Stimulated activated CD4-positive, alpha-beta T cell treated with anti-CD3 and anti-CD28 coated beads, Interleukin-4, amount 100 ng/mL, for 1 hour (primary cell): ENCODE data around the gene CAMK2A.
"Not testable (repeated sequence)": the region's sequence is repeated elsewhere in the genome, so short reads cannot be mapped to it uniquely, and the experiment has no call there.

Source experiments
- DNase-seq: peaks from one replicate; pipeline ENCODE4 v3.0.0-alpha.2; 2020

The CAMK2A gene

GRCh38 chr5:150234576-150235499 lies 54.7 kb downstream of the CAMK2A start:
- no peak for DNase-seq

- DNase-seq = not testable (repeated sequence)
Measured at GRCh38 chr5:150233706-150234105, 55.9 kb downstream of the CAMK2A start.

- no peak for DNase-seq
Measured at GRCh38 chr5:150230842-150231241, 58.7 kb downstream of the CAMK2A start.

GRCh38 chr5:150229571-150229970 lies 60.0 kb downstream of the CAMK2A start:
- DNase-seq = no peak

GRCh38 chr5:150227606-150228273 lies 61.8 kb downstream of the CAMK2A start:
- no peak for DNase-seq

GRCh38 chr5:150227036-150227435 lies 62.5 kb downstream of the CAMK2A start:
- no peak for DNase-seq

- no peak for DNase-seq
Measured at GRCh38 chr5:150224483-150225027, 65.0 kb downstream of the CAMK2A start.

GRCh38 chr5:150223474-150223873 lies 66.1 kb downstream of the CAMK2A start:
- no peak for DNase-seq

- DNase-seq = no peak
Measured at GRCh38 chr5:150222906-150223305, 66.7 kb downstream of the CAMK2A start.

- DNase-seq = no peak
Measured at GRCh38 chr5:150221471-150221870, 68.1 kb downstream of the CAMK2A start.

GRCh38 chr5:150219861-150220260 lies 69.7 kb downstream of the CAMK2A start:
- no peak for DNase-seq

- DNase-seq = no peak
Measured at GRCh38 chr5:150219142-150219541, 70.4 kb downstream of the CAMK2A start.

- no peak for DNase-seq
Measured at GRCh38 chr5:150218693-150219035, 70.9 kb downstream of the CAMK2A start.

GRCh38 chr5:150217873-150218692 lies 71.5 kb downstream of the CAMK2A start:
- DNase-seq = peak; percentile 75

GRCh38 chr5:150217038-150217437 lies 72.5 kb downstream of the CAMK2A start:
- DNase-seq = no peak

GRCh38 chr5:150215979-150216944 lies 73.3 kb downstream of the CAMK2A start:
- DNase-seq = no peak

- DNase-seq = no peak
Measured at GRCh38 chr5:150214289-150214688, 75.3 kb downstream of the CAMK2A start.

GRCh38 chr5:150213530-150213929 lies 76.0 kb downstream of the CAMK2A start:
- DNase-seq = no peak

GRCh38 chr5:150211156-150212030 lies 78.2 kb downstream of the CAMK2A start:
- DNase-seq = no peak

GRCh38 chr5:150210644-150211043 lies 78.9 kb downstream of the CAMK2A start:
- DNase-seq = no peak
